ENCODE data around the gene PAGE4. TPM values are rescaled to one million over a fixed set of nuclear protein-coding genes. Genes with fewer than 3 reads are reported as not detected.
A peak's percentile ranks its signal among the peaks of the same experiment; 100 is the strongest.

The PAGE4 gene
- total and polyA plus RNA-seq, 2 of the 13 experiments (the other 11 are each of a cell fraction or from before 2014, with no cell fraction given), result 1.1 TPM; not detected in 1

DNA sequence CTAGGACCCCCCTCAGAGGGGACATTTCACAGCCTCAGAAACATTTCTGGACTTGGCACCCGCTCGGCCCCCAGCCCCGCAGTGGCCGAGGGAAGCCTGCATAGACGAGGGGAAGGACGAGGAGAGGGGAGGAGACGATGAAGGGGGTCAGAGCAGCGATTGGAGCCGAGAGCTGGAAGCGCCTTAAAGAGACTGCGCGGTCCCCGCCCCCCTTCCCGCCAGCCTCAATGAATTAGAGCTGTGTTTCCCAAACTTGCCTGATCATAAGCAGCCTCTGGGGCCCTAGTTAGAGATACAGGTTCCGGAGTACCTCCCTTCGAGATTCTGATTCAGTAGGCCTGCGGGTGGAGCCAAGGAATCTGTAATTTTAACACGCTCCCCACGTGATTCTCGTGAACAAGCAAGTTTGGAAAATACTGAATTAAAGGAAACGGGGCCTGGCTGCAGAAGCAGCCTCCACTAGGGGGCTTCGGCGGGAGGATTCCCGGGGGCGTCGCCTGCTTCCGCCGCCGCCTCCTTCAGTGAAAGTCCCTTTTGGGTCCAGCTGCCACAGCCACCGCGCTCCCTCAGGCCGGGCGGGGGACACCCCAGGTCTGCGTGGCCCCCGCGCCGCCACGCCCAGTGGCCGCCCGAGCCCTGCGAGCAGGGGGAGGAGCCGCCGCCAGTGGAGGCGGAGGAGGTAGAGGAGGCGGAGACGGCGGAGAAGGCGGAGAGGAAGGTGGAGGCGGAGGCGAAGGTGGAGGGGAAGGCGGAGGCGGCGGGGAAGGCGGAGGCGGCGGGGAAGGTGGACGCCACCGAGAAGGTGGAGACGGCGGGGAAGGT, 49.9 kb downstream of the PAGE4 start, which contains the start of gene USP27X (continued):
- TF ChIP-seq ZNF577 (CRISPR knock-in tag; IDR thresholded peaks at IDR 0.05; ENCODE audit: borderline replicate concordance, low read depth) (no peak), KLF11 (CRISPR knock-in tag; IDR thresholded peaks at IDR 0.05) (0 out of 2 replicates have a peak, but pooled peaks have one; percentile 11), ZNF598 (CRISPR knock-in tag; IDR thresholded peaks at IDR 0.05; ENCODE audit: borderline replicate concordance) (no peak), KLF12 (CRISPR knock-in tag; IDR thresholded peaks at IDR 0.05; ENCODE audit: borderline replicate concordance) (peak; percentile 70; the same call in 1 of the 2 replicates), CAMTA2 (CRISPR knock-in tag; IDR thresholded peaks at IDR 0.05; ENCODE audit: borderline replicate concordance) (no peak), ZEB1 (IDR thresholded peaks at IDR 0.05; ENCODE audit: insufficient replicate concordance, low read depth) (no peak), WIZ (CRISPR knock-in tag; IDR thresholded peaks at IDR 0.05) (no peak), KAT8 (CRISPR knock-in tag; IDR thresholded peaks at IDR 0.05) (peak; percentile 50; the same call in 1 of the 2 replicates), MTF2 (CRISPR knock-in tag; IDR thresholded peaks at IDR 0.05; ENCODE audit: borderline replicate concordance) (no peak), ZNF350 (CRISPR knock-in tag; IDR thresholded peaks at IDR 0.05; ENCODE audit: borderline replicate concordance, low read depth) (no peak; the same call in none of the 2 replicates), ONECUT2 (CRISPR knock-in tag; IDR thresholded peaks at IDR 0.05) (no peak)
- TF ChIP-seq, protein P1, sequence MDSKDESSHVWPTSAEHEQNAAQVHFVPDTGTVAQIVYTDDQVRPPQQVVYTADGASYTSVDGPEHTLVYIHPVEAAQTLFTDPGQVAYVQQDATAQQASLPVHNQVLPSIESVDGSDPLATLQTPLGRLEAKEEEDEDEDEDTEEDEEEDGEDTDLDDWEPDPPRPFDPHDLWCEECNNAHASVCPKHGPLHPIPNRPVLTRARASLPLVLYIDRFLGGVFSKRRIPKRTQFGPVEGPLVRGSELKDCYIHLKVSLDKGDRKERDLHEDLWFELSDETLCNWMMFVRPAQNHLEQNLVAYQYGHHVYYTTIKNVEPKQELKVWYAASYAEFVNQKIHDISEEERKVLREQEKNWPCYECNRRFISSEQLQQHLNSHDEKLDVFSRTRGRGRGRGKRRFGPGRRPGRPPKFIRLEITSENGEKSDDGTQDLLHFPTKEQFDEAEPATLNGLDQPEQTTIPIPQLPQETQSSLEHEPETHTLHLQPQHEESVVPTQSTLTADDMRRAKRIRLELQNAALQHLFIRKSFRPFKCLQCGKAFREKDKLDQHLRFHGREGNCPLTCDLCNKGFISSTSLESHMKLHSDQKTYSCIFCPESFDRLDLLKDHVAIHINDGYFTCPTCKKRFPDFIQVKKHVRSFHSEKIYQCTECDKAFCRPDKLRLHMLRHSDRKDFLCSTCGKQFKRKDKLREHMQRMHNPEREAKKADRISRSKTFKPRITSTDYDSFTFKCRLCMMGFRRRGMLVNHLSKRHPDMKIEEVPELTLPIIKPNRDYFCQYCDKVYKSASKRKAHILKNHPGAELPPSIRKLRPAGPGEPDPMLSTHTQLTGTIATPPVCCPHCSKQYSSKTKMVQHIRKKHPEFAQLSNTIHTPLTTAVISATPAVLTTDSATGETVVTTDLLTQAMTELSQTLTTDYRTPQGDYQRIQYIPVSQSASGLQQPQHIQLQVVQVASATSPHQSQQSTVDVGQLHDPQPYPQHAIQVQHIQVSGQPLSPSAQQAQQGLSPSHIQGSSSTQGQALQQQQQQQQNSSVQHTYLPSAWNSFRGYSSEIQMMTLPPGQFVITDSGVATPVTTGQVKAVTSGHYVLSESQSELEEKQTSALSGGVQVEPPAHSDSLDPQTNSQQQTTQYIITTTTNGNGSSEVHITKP (CRISPR knock-in tag; IDR thresholded peaks at IDR 0.05; ENCODE audit: low read depth), result no peak
- TF ChIP-seq, protein P2, sequence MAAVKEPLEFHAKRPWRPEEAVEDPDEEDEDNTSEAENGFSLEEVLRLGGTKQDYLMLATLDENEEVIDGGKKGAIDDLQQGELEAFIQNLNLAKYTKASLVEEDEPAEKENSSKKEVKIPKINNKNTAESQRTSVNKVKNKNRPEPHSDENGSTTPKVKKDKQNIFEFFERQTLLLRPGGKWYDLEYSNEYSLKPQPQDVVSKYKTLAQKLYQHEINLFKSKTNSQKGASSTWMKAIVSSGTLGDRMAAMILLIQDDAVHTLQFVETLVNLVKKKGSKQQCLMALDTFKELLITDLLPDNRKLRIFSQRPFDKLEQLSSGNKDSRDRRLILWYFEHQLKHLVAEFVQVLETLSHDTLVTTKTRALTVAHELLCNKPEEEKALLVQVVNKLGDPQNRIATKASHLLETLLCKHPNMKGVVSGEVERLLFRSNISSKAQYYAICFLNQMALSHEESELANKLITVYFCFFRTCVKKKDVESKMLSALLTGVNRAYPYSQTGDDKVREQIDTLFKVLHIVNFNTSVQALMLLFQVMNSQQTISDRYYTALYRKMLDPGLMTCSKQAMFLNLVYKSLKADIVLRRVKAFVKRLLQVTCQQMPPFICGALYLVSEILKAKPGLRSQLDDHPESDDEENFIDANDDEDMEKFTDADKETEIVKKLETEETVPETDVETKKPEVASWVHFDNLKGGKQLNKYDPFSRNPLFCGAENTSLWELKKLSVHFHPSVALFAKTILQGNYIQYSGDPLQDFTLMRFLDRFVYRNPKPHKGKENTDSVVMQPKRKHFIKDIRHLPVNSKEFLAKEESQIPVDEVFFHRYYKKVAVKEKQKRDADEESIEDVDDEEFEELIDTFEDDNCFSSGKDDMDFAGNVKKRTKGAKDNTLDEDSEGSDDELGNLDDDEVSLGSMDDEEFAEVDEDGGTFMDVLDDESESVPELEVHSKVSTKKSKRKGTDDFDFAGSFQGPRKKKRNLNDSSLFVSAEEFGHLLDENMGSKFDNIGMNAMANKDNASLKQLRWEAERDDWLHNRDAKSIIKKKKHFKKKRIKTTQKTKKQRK (IDR thresholded peaks at IDR 0.05; ENCODE audit: low read length), result no peak
- TF ChIP-seq, protein P3, sequence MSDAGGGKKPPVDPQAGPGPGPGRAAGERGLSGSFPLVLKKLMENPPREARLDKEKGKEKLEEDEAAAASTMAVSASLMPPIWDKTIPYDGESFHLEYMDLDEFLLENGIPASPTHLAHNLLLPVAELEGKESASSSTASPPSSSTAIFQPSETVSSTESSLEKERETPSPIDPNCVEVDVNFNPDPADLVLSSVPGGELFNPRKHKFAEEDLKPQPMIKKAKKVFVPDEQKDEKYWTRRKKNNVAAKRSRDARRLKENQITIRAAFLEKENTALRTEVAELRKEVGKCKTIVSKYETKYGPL (CRISPR knock-in tag; IDR thresholded peaks at IDR 0.05), result no peak
- TF ChIP-seq, protein P4, sequence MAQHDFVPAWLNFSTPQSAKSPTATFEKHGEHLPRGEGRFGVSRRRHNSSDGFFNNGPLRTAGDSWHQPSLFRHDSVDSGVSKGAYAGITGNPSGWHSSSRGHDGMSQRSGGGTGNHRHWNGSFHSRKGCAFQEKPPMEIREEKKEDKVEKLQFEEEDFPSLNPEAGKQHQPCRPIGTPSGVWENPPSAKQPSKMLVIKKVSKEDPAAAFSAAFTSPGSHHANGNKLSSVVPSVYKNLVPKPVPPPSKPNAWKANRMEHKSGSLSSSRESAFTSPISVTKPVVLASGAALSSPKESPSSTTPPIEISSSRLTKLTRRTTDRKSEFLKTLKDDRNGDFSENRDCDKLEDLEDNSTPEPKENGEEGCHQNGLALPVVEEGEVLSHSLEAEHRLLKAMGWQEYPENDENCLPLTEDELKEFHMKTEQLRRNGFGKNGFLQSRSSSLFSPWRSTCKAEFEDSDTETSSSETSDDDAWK (CRISPR knock-in tag; IDR thresholded peaks at IDR 0.05), result no peak
